ENCODE data around the gene IRS4.

The IRS4 gene

DNA sequence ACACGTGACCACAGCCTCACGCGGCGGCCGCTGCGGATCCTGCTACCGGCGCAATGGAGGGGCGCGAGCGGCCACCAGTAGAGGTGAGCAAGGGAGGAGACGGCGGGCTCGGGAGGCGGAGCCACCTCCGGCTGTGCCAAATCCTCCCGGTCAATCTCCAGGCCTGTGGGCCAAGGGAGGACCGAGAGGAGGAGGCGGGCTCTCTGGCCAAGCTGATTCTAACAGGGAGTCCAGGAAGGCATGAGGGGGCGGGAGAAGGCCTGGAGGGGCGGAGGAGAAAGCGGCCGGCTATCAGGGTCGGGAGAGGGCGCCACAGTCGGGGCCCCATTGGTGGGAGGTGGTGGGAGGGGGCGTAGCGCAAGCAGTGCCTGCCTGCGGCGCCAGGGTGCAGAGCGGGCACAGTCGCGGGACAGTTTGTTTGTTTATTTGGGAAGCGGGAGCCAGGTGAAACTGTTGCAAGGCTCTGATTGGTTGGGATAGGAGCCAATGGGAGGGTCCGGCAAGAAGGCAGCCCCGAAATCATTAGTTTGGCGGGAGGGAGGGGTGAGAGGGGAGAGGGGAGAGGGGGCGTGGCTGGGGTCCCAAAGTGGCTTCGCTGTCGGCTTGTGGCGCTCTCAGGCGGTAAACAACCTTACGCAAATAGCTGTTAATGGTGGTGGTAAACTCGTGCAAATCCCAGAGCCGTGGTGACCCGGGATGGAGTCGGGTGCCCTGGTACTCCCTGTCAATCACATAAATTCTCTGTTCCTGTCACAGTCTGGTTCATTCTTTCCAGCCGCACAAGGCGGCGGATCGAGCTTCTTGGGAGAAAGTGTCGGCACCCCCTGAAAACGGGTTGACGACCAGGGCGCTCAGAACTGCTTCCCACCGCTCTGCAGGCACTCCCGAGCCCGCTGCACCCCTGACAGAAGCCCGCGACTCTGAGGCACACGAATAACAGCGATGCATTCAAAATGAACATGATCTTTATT lies at the start of gene IRS4:
Gene IRS4 (minus strand): TSS at position 55 of the 971 bp plus-strand sequence.
- TF ChIP-seq, protein P1, sequence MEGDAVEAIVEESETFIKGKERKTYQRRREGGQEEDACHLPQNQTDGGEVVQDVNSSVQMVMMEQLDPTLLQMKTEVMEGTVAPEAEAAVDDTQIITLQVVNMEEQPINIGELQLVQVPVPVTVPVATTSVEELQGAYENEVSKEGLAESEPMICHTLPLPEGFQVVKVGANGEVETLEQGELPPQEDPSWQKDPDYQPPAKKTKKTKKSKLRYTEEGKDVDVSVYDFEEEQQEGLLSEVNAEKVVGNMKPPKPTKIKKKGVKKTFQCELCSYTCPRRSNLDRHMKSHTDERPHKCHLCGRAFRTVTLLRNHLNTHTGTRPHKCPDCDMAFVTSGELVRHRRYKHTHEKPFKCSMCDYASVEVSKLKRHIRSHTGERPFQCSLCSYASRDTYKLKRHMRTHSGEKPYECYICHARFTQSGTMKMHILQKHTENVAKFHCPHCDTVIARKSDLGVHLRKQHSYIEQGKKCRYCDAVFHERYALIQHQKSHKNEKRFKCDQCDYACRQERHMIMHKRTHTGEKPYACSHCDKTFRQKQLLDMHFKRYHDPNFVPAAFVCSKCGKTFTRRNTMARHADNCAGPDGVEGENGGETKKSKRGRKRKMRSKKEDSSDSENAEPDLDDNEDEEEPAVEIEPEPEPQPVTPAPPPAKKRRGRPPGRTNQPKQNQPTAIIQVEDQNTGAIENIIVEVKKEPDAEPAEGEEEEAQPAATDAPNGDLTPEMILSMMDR (IDR thresholded peaks at IDR 0.05; ENCODE audit: low read length), result no peak
- no peak for TF ChIP-seq EZH2 (IDR thresholded peaks at IDR 0.05; ENCODE audit: borderline replicate concordance, low read length)

DNA sequence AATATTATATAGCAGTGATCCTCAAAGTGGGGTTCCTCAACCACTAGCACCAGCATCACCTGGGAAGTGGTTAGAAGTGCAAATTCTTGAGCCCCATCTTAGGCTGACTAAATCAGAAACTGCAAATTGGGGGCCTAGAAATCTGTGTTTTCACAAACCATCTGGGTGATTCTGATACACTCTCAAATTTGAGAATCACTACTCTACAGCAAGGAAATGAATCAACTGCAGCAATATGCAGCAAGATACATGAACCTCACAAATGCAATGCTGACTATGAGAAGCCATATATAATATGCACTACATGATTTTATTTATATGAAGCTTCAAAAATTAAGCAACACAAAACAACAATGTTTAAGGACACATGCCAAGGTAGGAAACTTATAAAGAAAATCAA lies 36.2 kb upstream of the IRS4 start:
- Histone ChIP-seq H3K9ac (ENCODE audit: low read length) (no peak overlapping the region), H3K4me1 (ENCODE audit: insufficient read depth, low read length, severe bottlenecking) (no peaks in the 10 kb centered on the region), H3K9me2 (ENCODE audit: low read depth, low read length) (no peaks in the 10 kb centered on the region), H3K4me2 (ENCODE audit: low read length) (no peak overlapping the region), H3K4me3 (ENCODE audit: low read depth, low read length, poor library complexity, severe bottlenecking) (no peak overlapping the region), H4K20me1 (ENCODE audit: insufficient read depth, low read length) (no peaks in the 10 kb centered on the region), H3K27me3 (ENCODE audit: insufficient read depth, low read length) (no peaks in the 10 kb centered on the region), H3F3A (ENCODE audit: insufficient read depth, low read length) (no peaks in the 10 kb centered on the region), H3K36me3 (ENCODE audit: insufficient read depth, low read length) (no peaks in the 10 kb centered on the region), H3K27ac (ENCODE audit: low read depth, low read length, poor library complexity, severe bottlenecking) (no peak overlapping the region), H3K9me3 (ENCODE audit: low read length) (no peaks in the 10 kb centered on the region), H2AFZ (ENCODE audit: low read length) (no peak overlapping the region), H3K79me2 (ENCODE audit: insufficient read depth, low read length) (no peaks in the 10 kb centered on the region)
- TF ChIP-seq, protein P1 (IDR thresholded peaks at IDR 0.05; ENCODE audit: low read length), result no peak
- TF ChIP-seq EZH2 (IDR thresholded peaks at IDR 0.05; ENCODE audit: borderline replicate concordance, low read length), result no peak

More for the DNA sequence above, at the start of gene IRS4:
- Histone ChIP-seq H3K4me3 (ENCODE audit: low read depth, low read length, poor library complexity, severe bottlenecking) (no peak within 1 kb of the TSS), H3K79me2 (ENCODE audit: insufficient read depth, low read length) (no peaks in the 10 kb centered on the region), H4K20me1 (ENCODE audit: insufficient read depth, low read length) (no peaks in the 10 kb centered on the region), H2AFZ (ENCODE audit: low read length) (no peak within 1 kb of the TSS), H3K9me2 (ENCODE audit: low read depth, low read length) (no peaks in the 10 kb centered on the region), H3K9me3 (ENCODE audit: low read length) (no peaks in the 10 kb centered on the region), H3K27me3 (ENCODE audit: insufficient read depth, low read length) (no peaks in the 10 kb centered on the region), H3K36me3 (ENCODE audit: insufficient read depth, low read length) (no peaks in the 10 kb centered on the region), H3K4me1 (ENCODE audit: insufficient read depth, low read length, severe bottlenecking) (no peaks in the 10 kb centered on the region), H3K9ac (ENCODE audit: low read length) (no peak within 1 kb of the TSS), H3K4me2 (ENCODE audit: low read length) (no peak within 1 kb of the TSS), H3F3A (ENCODE audit: insufficient read depth, low read length) (no peaks in the 10 kb centered on the region), H3K27ac (ENCODE audit: low read depth, low read length, poor library complexity, severe bottlenecking) (no peak within 1 kb of the TSS)

DNA sequence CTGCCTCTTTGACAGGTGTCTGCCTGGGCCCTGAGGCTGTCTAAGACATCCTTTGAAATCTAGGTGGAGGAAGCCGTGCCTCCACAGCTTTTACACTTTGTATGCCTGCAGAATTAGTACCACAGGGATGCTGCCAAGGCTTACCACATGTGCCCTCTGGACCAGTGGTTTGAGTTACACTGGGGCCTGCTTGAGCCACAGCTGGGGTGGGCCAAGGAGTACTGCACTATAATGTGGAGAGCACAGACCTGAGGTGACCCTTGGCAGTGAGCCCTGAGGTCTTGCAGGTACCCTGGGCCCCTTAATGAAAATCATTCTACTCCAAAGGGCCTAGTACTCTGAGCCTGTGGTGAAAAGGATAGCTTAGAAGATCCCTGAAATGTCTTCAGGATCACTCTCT lies 27.2 kb upstream of the IRS4 start:
- no peaks in the 10 kb centered on the region for H3K9me3 ChIP-seq (ENCODE audit: low read length)
- H2AFZ ChIP-seq (ENCODE audit: low read length), result no peak overlapping the region
- no peak overlapping the region for H3K4me2 ChIP-seq (ENCODE audit: low read length)
- no peak for TF ChIP-seq EZH2 (IDR thresholded peaks at IDR 0.05; ENCODE audit: borderline replicate concordance, low read length)
- TF ChIP-seq, protein P1 (IDR thresholded peaks at IDR 0.05; ENCODE audit: low read length), result no peak
- H3K4me1 ChIP-seq (ENCODE audit: insufficient read depth, low read length, severe bottlenecking), result no peaks in the 10 kb centered on the region
- H3K27ac ChIP-seq (ENCODE audit: low read depth, low read length, poor library complexity, severe bottlenecking), result no peak overlapping the region
- H3K27me3 ChIP-seq (ENCODE audit: insufficient read depth, low read length), result no peaks in the 10 kb centered on the region
- no peaks in the 10 kb centered on the region for H3K36me3 ChIP-seq (ENCODE audit: insufficient read depth, low read length)
- H3K9ac ChIP-seq (ENCODE audit: low read length), result no peak overlapping the region
- H3K79me2 ChIP-seq (ENCODE audit: insufficient read depth, low read length), result no peaks in the 10 kb centered on the region
- H3K9me2 ChIP-seq (ENCODE audit: low read depth, low read length), result no peaks in the 10 kb centered on the region
- no peaks in the 10 kb centered on the region for H3F3A ChIP-seq (ENCODE audit: insufficient read depth, low read length)
- no peak overlapping the region for H3K4me3 ChIP-seq (ENCODE audit: low read depth, low read length, poor library complexity, severe bottlenecking)
- no peaks in the 10 kb centered on the region for H4K20me1 ChIP-seq (ENCODE audit: insufficient read depth, low read length)

All from OCI-LY1 (cell line).